Endothelial cell of umbilical vein (primary cell): ENCODE measurements around the gene TMEM154.

Experiments
- CTCF ChIP-seq, 2 donors: IDR thresholded peaks; 1 replicate in 1 of 2; 2 replicates in 1 of 2; pipeline ENCODE4 v1.5.1; 2011; ENCODE audit warnings: low read length in 2 of 2, mild to moderate bottlenecking in 2 of 2, moderate library complexity in 2 of 2, control low read depth in 1 of 2, inconsistent platforms in 1 of 2, low read depth in 1 of 2; ENCODE audit not compliant: insufficient read depth in 1 of 2; ENCODE audit errors: extremely low read depth in 1 of 2
- EZH2 ChIP-seq: IDR thresholded peaks from 2 replicates; pipeline ENCODE4 v1.6.1; 2012; ENCODE audit warnings: borderline replicate concordance, low read depth, mild to moderate bottlenecking, moderate library complexity, low read length, inconsistent platforms; ENCODE audit not compliant: severe bottlenecking
- FOS ChIP-seq: IDR thresholded peaks from 2 replicates; pipeline ENCODE4 v1.6.1; 2011; ENCODE audit warnings: mild to moderate bottlenecking, low read length, moderate library complexity, borderline replicate concordance; ENCODE audit not compliant: insufficient read depth
- GATA2 ChIP-seq: IDR thresholded peaks from 2 replicates; pipeline ENCODE4 v1.7.0; 2011; ENCODE audit warnings: low read depth, mild to moderate bottlenecking, moderate library complexity, mixed read lengths, low read length; ENCODE audit not compliant: insufficient read length, insufficient read depth
- JUN ChIP-seq: IDR thresholded peaks from 2 replicates; pipeline ENCODE4 v1.6.1; 2011; ENCODE audit warnings: borderline replicate concordance, low read depth; ENCODE audit not compliant: insufficient read length, insufficient read depth
- MAX ChIP-seq: IDR thresholded peaks from 2 replicates; pipeline ENCODE4 v1.6.1; 2011; ENCODE audit not compliant: insufficient read depth, insufficient read length
- POLR2A ChIP-seq: IDR thresholded peaks from 2 replicates; pipeline ENCODE4 v1.6.1; 2012; ENCODE audit warnings: low read depth, mild to moderate bottlenecking, control low read depth, low read length
- POLR2AphosphoS5 ChIP-seq: IDR thresholded peaks from 2 replicates; pipeline ENCODE4 v1.6.1; 2012; ENCODE audit warnings: low read depth, mild to moderate bottlenecking, control low read depth, low read length, moderate library complexity; ENCODE audit not compliant: insufficient read depth

- TF ChIP-seq CTCF (IDR thresholded peaks at IDR 0.05; ENCODE audit: extremely low read depth in 1 of 2, insufficient read depth in 1 of 2, low read depth in 1 of 2, low read length in 2 of 2) = no peak
- TF ChIP-seq EZH2 = no peak
- no peak for TF ChIP-seq POLR2A
- no peak for TF ChIP-seq POLR2AphosphoS5
- no peak for TF ChIP-seq JUN
- no peak for TF ChIP-seq MAX
- TF ChIP-seq FOS = no peak
- TF ChIP-seq GATA2 = no peak
Observed at GRCh38 chr4:152660526-152660925, 19.3 kb downstream of the TMEM154 start.
